ENCODE measurements around the gene HDGFL2.
"Not testable (repeated sequence)": the region's sequence is repeated elsewhere in the genome, so short reads cannot be mapped to it uniquely, and the experiment has no call there.

Gene HDGFL2

GRCh38 chr19:4525563-4526002, 53.5 kb downstream of the HDGFL2 start (continued):
- TF ChIP-seq, protein P1, sequence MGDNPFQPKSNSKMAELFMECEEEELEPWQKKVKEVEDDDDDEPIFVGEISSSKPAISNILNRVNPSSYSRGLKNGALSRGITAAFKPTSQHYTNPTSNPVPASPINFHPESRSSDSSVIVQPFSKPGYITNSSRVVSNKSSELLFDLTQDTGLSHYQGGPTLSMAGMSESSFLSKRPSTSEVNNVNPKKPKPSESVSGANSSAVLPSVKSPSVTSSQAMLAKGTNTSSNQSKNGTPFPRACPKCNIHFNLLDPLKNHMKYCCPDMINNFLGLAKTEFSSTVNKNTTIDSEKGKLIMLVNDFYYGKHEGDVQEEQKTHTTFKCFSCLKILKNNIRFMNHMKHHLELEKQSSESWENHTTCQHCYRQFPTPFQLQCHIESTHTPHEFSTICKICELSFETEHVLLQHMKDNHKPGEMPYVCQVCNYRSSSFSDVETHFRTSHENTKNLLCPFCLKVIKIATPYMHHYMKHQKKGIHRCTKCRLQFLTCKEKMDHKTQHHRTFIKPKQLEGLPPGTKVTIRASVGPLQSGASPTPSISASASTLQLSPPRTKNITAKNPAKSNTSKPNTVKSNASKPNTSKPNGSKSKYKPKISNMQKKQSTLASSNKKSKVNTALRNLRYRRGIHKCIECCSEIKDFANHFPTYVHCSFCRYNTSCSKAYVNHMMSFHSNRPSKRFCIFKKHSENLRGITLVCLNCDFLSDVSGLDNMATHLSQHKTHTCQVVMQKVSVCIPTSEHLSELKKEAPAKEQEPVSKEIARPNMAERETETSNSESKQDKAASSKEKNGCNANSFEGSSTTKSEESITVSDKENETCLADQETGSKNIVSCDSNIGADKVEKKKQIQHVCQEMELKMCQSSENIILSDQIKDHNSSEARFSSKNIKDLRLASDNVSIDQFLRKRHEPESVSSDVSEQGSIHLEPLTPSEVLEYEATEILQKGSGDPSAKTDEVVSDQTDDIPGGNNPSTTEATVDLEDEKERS (tag by site-specific recombination; IDR thresholded peaks at IDR 0.05), result no peak

- POLR2A ChIA-PET, result interaction anchor here (1.1 kb wide), 1 partner anchor 56 kb away, joined by 3 read pairs; no protein-coding TSS in a partner anchor
- not testable (repeated sequence) for H3K4me3 ChIP-seq (ENCODE audit: low read depth, low read length); H3K9me3 ChIP-seq (ENCODE audit: control insufficient read depth, insufficient read depth, low read depth, low read length); H3K27ac ChIP-seq (ENCODE audit: extremely low read depth, low read depth, low read length); H3K4me1 ChIP-seq (ENCODE audit: control insufficient read depth, insufficient read depth, low read length); H3K36me3 ChIP-seq (ENCODE audit: control insufficient read depth in 2 of 2, insufficient read depth in 1 of 2, low read length in 2 of 2)
- CTCF ChIA-PET, result interaction anchor here (0.7 to 2.7 kb wide), 4 partner anchors 10 to 151 kb away, joined by 4 to 10 read pairs (median 4); no protein-coding TSS in a partner anchor
Observed at GRCh38 chr19:4527377-4527776, 55.3 kb downstream of the HDGFL2 start.

DNA sequence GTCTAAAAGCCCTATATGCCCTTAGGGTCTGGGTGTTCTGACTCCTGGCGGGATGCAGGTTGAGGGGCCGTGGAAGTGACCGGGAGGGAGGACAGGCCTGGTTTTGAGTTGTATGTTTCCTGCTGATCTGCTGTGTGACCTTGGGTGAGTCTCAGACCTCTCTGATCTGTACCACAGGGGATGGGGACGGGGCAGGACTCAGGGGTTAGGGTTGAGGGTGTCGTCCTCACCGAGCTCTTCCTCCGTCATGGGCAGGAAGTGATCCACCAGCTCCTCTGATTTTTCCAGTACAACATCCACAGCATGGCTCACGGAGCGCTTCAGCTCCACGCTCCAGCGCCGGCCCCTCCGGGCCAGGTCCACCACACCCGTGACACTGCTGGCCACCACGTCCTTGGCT, 56.7 kb downstream of the HDGFL2 start:
- ChIA-PET CTCF (interaction anchor here (0.6 to 0.8 kb wide), 2 partner anchors 12 to 72 kb away, joined by 5 to 6 read pairs; no protein-coding TSS in a partner anchor), POLR2A (no interaction called here)
- H3K27ac ChIP-seq (ENCODE audit: extremely low read depth, low read depth, low read length), result no peak overlapping the region
- no peaks in the 10 kb centered on the region for H3K36me3 ChIP-seq (ENCODE audit: control insufficient read depth in 2 of 2, insufficient read depth in 1 of 2, low read length in 2 of 2)
- H3K4me3 ChIP-seq (ENCODE audit: low read depth, low read length), result no peak overlapping the region
- no peaks in the 10 kb centered on the region for H3K9me3 ChIP-seq (ENCODE audit: control insufficient read depth, insufficient read depth, low read depth, low read length)
- no peaks in the 10 kb centered on the region for H3K4me1 ChIP-seq (ENCODE audit: control insufficient read depth, insufficient read depth, low read length)
- TF ChIP-seq ZNF768 (tag by site-specific recombination; IDR thresholded peaks at IDR 0.05) (peak; percentile 81), ZBTB6 (tag by site-specific recombination; IDR thresholded peaks at IDR 0.05) (0 out of 2 replicates have a peak, but pooled peaks have one; percentile 13)
- TF ChIP-seq, protein P2, sequence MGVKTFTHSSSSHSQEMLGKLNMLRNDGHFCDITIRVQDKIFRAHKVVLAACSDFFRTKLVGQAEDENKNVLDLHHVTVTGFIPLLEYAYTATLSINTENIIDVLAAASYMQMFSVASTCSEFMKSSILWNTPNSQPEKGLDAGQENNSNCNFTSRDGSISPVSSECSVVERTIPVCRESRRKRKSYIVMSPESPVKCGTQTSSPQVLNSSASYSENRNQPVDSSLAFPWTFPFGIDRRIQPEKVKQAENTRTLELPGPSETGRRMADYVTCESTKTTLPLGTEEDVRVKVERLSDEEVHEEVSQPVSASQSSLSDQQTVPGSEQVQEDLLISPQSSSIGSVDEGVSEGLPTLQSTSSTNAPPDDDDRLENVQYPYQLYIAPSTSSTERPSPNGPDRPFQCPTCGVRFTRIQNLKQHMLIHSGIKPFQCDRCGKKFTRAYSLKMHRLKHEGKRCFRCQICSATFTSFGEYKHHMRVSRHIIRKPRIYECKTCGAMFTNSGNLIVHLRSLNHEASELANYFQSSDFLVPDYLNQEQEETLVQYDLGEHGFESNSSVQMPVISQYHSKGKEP (tag by site-specific recombination; IDR thresholded peaks at IDR 0.05), result no peak

- TF ChIP-seq, protein P3, sequence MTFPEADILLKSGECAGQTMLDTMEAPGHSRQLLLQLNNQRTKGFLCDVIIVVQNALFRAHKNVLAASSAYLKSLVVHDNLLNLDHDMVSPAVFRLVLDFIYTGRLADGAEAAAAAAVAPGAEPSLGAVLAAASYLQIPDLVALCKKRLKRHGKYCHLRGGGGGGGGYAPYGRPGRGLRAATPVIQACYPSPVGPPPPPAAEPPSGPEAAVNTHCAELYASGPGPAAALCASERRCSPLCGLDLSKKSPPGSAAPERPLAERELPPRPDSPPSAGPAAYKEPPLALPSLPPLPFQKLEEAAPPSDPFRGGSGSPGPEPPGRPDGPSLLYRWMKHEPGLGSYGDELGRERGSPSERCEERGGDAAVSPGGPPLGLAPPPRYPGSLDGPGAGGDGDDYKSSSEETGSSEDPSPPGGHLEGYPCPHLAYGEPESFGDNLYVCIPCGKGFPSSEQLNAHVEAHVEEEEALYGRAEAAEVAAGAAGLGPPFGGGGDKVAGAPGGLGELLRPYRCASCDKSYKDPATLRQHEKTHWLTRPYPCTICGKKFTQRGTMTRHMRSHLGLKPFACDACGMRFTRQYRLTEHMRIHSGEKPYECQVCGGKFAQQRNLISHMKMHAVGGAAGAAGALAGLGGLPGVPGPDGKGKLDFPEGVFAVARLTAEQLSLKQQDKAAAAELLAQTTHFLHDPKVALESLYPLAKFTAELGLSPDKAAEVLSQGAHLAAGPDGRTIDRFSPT (tag by site-specific recombination; IDR thresholded peaks at IDR 0.05), result 0 out of 2 replicates have a peak, but pooled peaks have one; percentile 18
- TF ChIP-seq SCRT1 (tag by site-specific recombination; IDR thresholded peaks at IDR 0.05; ENCODE audit: borderline replicate concordance) (peak; percentile 77; the same call in 1 of the 2 replicates), SCRT2 (tag by site-specific recombination; IDR thresholded peaks at IDR 0.05) (peak; percentile 86), EGR2 (tag by site-specific recombination; IDR thresholded peaks at IDR 0.05; ENCODE audit: low read depth) (no peak), KLF1 (tag by site-specific recombination; IDR thresholded peaks at IDR 0.05) (no peak), ZNF16 (tag by site-specific recombination; IDR thresholded peaks at IDR 0.05; ENCODE audit: low read depth) (0 out of 2 replicates have a peak, but pooled peaks have one; percentile 33), ZFP69B (tag by site-specific recombination; IDR thresholded peaks at IDR 0.05) (no peak)
- Histone ChIP-seq H3K27ac (ENCODE audit: extremely low read depth, low read depth, low read length) (no peak overlapping the region), H3K4me1 (ENCODE audit: control insufficient read depth, insufficient read depth, low read length) (no peaks in the 10 kb centered on the region), H3K4me3 (ENCODE audit: low read depth, low read length) (no peak overlapping the region), H3K36me3 (ENCODE audit: control insufficient read depth in 2 of 2, insufficient read depth in 1 of 2, low read length in 2 of 2) (no peaks in the 10 kb centered on the region), H3K9me3 (ENCODE audit: control insufficient read depth, insufficient read depth, low read depth, low read length) (no peaks in the 10 kb centered on the region)
- POLR2A ChIA-PET, result no interaction called here
- CTCF ChIA-PET, result interaction anchor here (0.6 kb wide), 2 partner anchors 62 to 105 kb away, joined by 3 read pairs; no protein-coding TSS in a partner anchor
Observed at GRCh38 chr19:4529924-4530522, 57.9 kb downstream of the HDGFL2 start.

Measured in HEK293 (cell line).